CD14-positive monocyte (primary cell): Measurements from ENCODE around the gene DNMT3L. TPM values are rescaled to one million over a fixed set of nuclear protein-coding genes. Genes with fewer than 3 reads are reported as not detected.
"Not testable (repeated sequence)": the region's sequence is repeated elsewhere in the genome, so short reads cannot be mapped to it uniquely, and the experiment has no call there.

Source experiments
- DNase-seq, 3 donors: peaks; one replicate each; pipeline ENCODE4 v3.0.0-alpha.2; 2011 to 2022
- H2AFZ ChIP-seq: 2 replicates; pipeline ENCODE4 v1.6.0; 2012; ENCODE audit warnings: mild to moderate bottlenecking, low read depth, low read length, inconsistent platforms; ENCODE audit not compliant: insufficient read depth, poor library complexity, severe bottlenecking
- H3K27ac ChIP-seq, 2 donors: 1 replicate in 1 of 2; 2 replicates in 1 of 2; pipeline ENCODE4 v1.5.1; 2012 to 2013; ENCODE audit warnings: low read length in 2 of 2, control low read depth in 1 of 2, inconsistent platforms in 1 of 2, low read depth in 1 of 2, mild to moderate bottlenecking in 1 of 2
- H3K27me3 ChIP-seq, 2 donors: one replicate each; pipeline versions ENCODE4 v1.6.0 to v1.6.1; 2011 to 2013; ENCODE audit warnings: low read length in 2 of 2; ENCODE audit not compliant: control insufficient read depth in 2 of 2, insufficient read depth in 2 of 2
- H3K36me3 ChIP-seq, 2 donors: replicated peaks in 1 of 2; 1 replicate in 1 of 2; 2 replicates in 1 of 2; pipeline versions ENCODE4 v1.5.1 to v1.6.1; 2012 to 2013; ENCODE audit warnings: low read length in 2 of 2, control low read depth in 1 of 2, inconsistent platforms in 1 of 2, mild to moderate bottlenecking in 1 of 2; ENCODE audit not compliant: insufficient read depth in 2 of 2, control insufficient read depth in 1 of 2
- H3K4me1 ChIP-seq, 2 donors: 1 replicate in 1 of 2; 2 replicates in 1 of 2; pipeline versions ENCODE4 v1.5.1 to v1.6.1; 2012 to 2013; ENCODE audit warnings: low read length in 2 of 2, control low read depth in 1 of 2, inconsistent platforms in 1 of 2, mild to moderate bottlenecking in 1 of 2, moderate library complexity in 1 of 2; ENCODE audit not compliant: insufficient read depth in 2 of 2, control insufficient read depth in 1 of 2
- H3K4me2 ChIP-seq: replicated peaks from 2 replicates; pipeline ENCODE3; 2012; ENCODE audit warnings: low read length, moderate library complexity, mild to moderate bottlenecking; ENCODE audit not compliant: poor library complexity, severe bottlenecking; ENCODE audit errors: extremely low read depth
- H3K4me3 ChIP-seq, 3 experiments: fragments of 200-600 bp in 1 of 3; sonication (generic) in 1 of 3; replicated peaks in 1 of 3; 1 replicate in 2 of 3; 2 replicates in 1 of 3; pipeline ENCODE4 v1.5.1; 2011 to 2013; ENCODE audit warnings: low read length in 3 of 3, mild to moderate bottlenecking in 3 of 3, control low read depth in 2 of 3, low read depth in 2 of 3, inconsistent platforms in 1 of 3, moderate library complexity in 1 of 3
- H3K79me2 ChIP-seq: 2 replicates; pipeline ENCODE4 v1.6.0; 2012; ENCODE audit warnings: mild to moderate bottlenecking, control low read depth, inconsistent platforms, low read length, moderate library complexity; ENCODE audit not compliant: insufficient read depth
- H3K9ac ChIP-seq: 2 replicates; pipeline ENCODE4 v1.6.0; 2017; ENCODE audit warnings: low read length, mild to moderate bottlenecking; ENCODE audit not compliant: insufficient read depth, poor library complexity, severe bottlenecking
- H3K9me3 ChIP-seq, 2 donors: replicated peaks in 1 of 2; 1 replicate in 1 of 2; 2 replicates in 1 of 2; pipeline versions ENCODE4 v1.5.1 to v1.6.1; 2012 to 2013; ENCODE audit warnings: low read length in 2 of 2, control low read depth in 1 of 2; ENCODE audit not compliant: control insufficient read depth in 1 of 2, insufficient read depth in 1 of 2
- H4K20me1 ChIP-seq: 2 replicates; pipeline ENCODE4 v1.6.0; 2012; ENCODE audit warnings: mild to moderate bottlenecking, low read length, control low read depth, moderate library complexity; ENCODE audit not compliant: insufficient read depth
- H3K27ac Mint-ChIP-seq, 7 donors: one replicate each; pipeline ENCODE4 v1.8.0; 2020; ENCODE audit warnings: mild to moderate bottlenecking in 7 of 7, mixed read lengths in 7 of 7, moderate library complexity in 6 of 7, inconsistent platforms in 2 of 7
- H3K27me3 Mint-ChIP-seq, 3 donors: one replicate each; pipeline ENCODE4 v1.8.0; 2021 to 2022; ENCODE audit warnings: low read depth in 3 of 3, mild to moderate bottlenecking in 3 of 3, mixed read lengths in 3 of 3, moderate library complexity in 3 of 3, inconsistent platforms in 1 of 3
- H3K36me3 Mint-ChIP-seq, 2 donors: one replicate each; pipeline ENCODE4 v1.8.0; 2020; ENCODE audit warnings: mixed read lengths in 2 of 2, inconsistent platforms in 1 of 2, mild to moderate bottlenecking in 1 of 2
- H3K4me1 Mint-ChIP-seq: one replicate; pipeline ENCODE4 v1.8.0; 2020; ENCODE audit warnings: mild to moderate bottlenecking, mixed read lengths
- H3K4me3 Mint-ChIP-seq, 2 donors: one replicate each; pipeline ENCODE4 v1.8.0; 2020; ENCODE audit warnings: mild to moderate bottlenecking in 2 of 2, mixed read lengths in 2 of 2, moderate library complexity in 1 of 2
- H3K9me3 Mint-ChIP-seq, 7 donors: one replicate each; pipeline ENCODE4 v1.8.0; 2020 to 2022; ENCODE audit warnings: mixed read lengths in 7 of 7, mild to moderate bottlenecking in 6 of 7, moderate library complexity in 6 of 7, inconsistent platforms in 2 of 7
- CTCF ChIP-seq: fragments of 200-600 bp; IDR thresholded peaks from one replicate; pipeline ENCODE4 v1.8.0; 2022; ENCODE audit warnings: antibody characterized with exemption, mild to moderate bottlenecking
- WGBS: methylation state at CpG from one replicate; pipeline ENCODE4 v1.1.5; 2013; ENCODE audit warnings: missing lambda C conversion rate; ENCODE audit not compliant: insufficient coverage; 5-methylcytosine and 5-hydroxymethylcytosine counted together
- intact Hi-C, 2 donors: fragments of 100-400 bp; cut with micrococcal nuclease; formaldehyde crosslinking; loops; one replicate each; pipeline versions ENCODE4 v1.15.0 to v1.15.1; 2023
- polyA plus RNA-seq, 3 donors: library from polyadenylated mRNA; depleted of rRNA in 1 of 3; unstranded in 2 of 3; stranded (reverse) in 1 of 3; fragments of 300-500 nt in 2 of 3; fragments of >200 nt in 1 of 3; fragmentation: Illumina TruSeq in 2 of 3; gene quantifications; 1 replicate in 2 of 3; 2 replicates in 1 of 3; pipeline ENCODE4 v1.2.3, GENCODE V29; 2012 to 2021

The DNMT3L gene
- polyA plus RNA-seq, 3 donors: not detected

- peaks cover 8 to 43% (median 10%) of the 10 kb centered on the region in 3 donors for H3K27me3 Mint-ChIP-seq
- H3K27ac Mint-ChIP-seq: no peak overlapping the region
Observed at GRCh38 chr21:44283948-44284347, 22.3 kb upstream of the DNMT3L start.

GRCh38 chr21:44283211-44283785, 21.6 kb upstream of the DNMT3L start:
- H4K20me1 ChIP-seq, H3K9me3 ChIP-seq, intact Hi-C loops, H3K79me2 ChIP-seq, H3K4me2 ChIP-seq, H3K27me3 ChIP-seq, DNase-seq, H3K36me3 ChIP-seq, H3K4me1 ChIP-seq, H3K4me3 Mint-ChIP-seq, H3K9me3 Mint-ChIP-seq, H3K27ac ChIP-seq, H3K9ac ChIP-seq, H3K36me3 Mint-ChIP-seq, H3K4me3 ChIP-seq, H2AFZ ChIP-seq: not testable (repeated sequence)
- Mint-ChIP-seq H3K27me3 (peaks cover 8 to 42% (median 10%) of the 10 kb centered on the region in 3 donors), H3K4me1 (peaks cover 12% of the 10 kb centered on the region), H3K27ac (peak overlapping the region in 1 of 7 donors; percentile 11)
- WGBS: no CpG with 5 or more reads among the region's 11 CpGs

More at GRCh38 chr21:44283948-44284347, 22.3 kb upstream of the DNMT3L start:
- Histone ChIP-seq H3K9me3 (no peaks in the 10 kb centered on the region), H3K4me1 (no peaks in the 10 kb centered on the region), H3K79me2 (no peaks in the 10 kb centered on the region), H3K36me3 (no peaks in the 10 kb centered on the region), H3K27ac (no peak overlapping the region), H3K9ac (no peak overlapping the region), H3K27me3 (peaks cover 0 to 3% of the 10 kb centered on the region in 2 donors), H2AFZ (no peak overlapping the region), H3K4me3 (no peak overlapping the region), H3K4me2 (no peak overlapping the region), H4K20me1 (no peaks in the 10 kb centered on the region)
- intact Hi-C loops: no loop called here
- TF ChIP-seq CTCF: no peak
- DNase-seq: no peak
- 7% methylated on average over 8 of the region's 11 CpGs for WGBS
- H3K4me3 Mint-ChIP-seq: no peak overlapping the region
- peaks cover 12% of the 10 kb centered on the region for H3K4me1 Mint-ChIP-seq
- H3K36me3 Mint-ChIP-seq: no peaks in the 10 kb centered on the region
- H3K9me3 Mint-ChIP-seq: peaks cover 0 to 3% (median 0%) of the 10 kb centered on the region in 7 donors
